NCI-H2171 (cell line): ENCODE measurements around the gene NSMCE1.
"Not testable (repeated sequence)": the region's sequence is repeated elsewhere in the genome, so short reads cannot be mapped to it uniquely, and the experiment has no call there.

Source experiments
- DNase-seq: peaks from one replicate; lab custom pipeline; 2025; lab: John Stamatoyannopoulos, UW

The NSMCE1 gene

GRCh38 chr16:27216297-27216885 is 52.2 kb downstream of the NSMCE1 start:
- no peak for DNase-seq

GRCh38 chr16:27215660-27216059 is 52.9 kb downstream of the NSMCE1 start:
- no peak for DNase-seq

- no peak for DNase-seq
Measured at GRCh38 chr16:27214084-27214961, 54.2 kb downstream of the NSMCE1 start.

GRCh38 chr16:27211026-27211425 is 57.5 kb downstream of the NSMCE1 start:
- DNase-seq = no peak

- DNase-seq = no peak
Measured at GRCh38 chr16:27210174-27210573, 58.4 kb downstream of the NSMCE1 start.

- no peak for DNase-seq
Measured at GRCh38 chr16:27209591-27209990, 59.0 kb downstream of the NSMCE1 start.

GRCh38 chr16:27208796-27209195 is 59.8 kb downstream of the NSMCE1 start:
- no peak for DNase-seq

GRCh38 chr16:27208081-27208680 is 60.4 kb downstream of the NSMCE1 start:
- no peak for DNase-seq

- DNase-seq = not testable (repeated sequence)
Measured at GRCh38 chr16:27207121-27207520, 61.5 kb downstream of the NSMCE1 start.

GRCh38 chr16:27205423-27206065 is 63.0 kb downstream of the NSMCE1 start:
- DNase-seq = no peak

GRCh38 chr16:27204312-27204915 is 64.2 kb downstream of the NSMCE1 start:
- DNase-seq = no peak

GRCh38 chr16:27203507-27204311 is 64.9 kb downstream of the NSMCE1 start, which contains the start of gene KDM8:
Gene KDM8 (plus strand): TSS chr16:27203526. CDS start chr16:27210124, 6,598 bp downstream.
- peak; percentile 98 for DNase-seq

GRCh38 chr16:27202923-27203506 is 65.6 kb downstream of the NSMCE1 start:
- DNase-seq = peak; percentile 83

- not testable (repeated sequence) for DNase-seq
Measured at GRCh38 chr16:27200914-27201313, 67.7 kb downstream of the NSMCE1 start.

- DNase-seq = no peak
Measured at GRCh38 chr16:27199736-27200135, 68.8 kb downstream of the NSMCE1 start.

- DNase-seq = no peak
Measured at GRCh38 chr16:27199235-27199586, 69.4 kb downstream of the NSMCE1 start.

GRCh38 chr16:27198451-27199234 is 69.9 kb downstream of the NSMCE1 start:
- DNase-seq = no peak

- DNase-seq = no peak
Measured at GRCh38 chr16:27197004-27197403, 71.6 kb downstream of the NSMCE1 start.

GRCh38 chr16:27195941-27196595 is 72.5 kb downstream of the NSMCE1 start:
- no peak for DNase-seq
